ENCODE data around the gene DNMT1.
A peak's percentile ranks its signal among the peaks of the same experiment; 100 is the strongest.

Gene DNMT1

DNA sequence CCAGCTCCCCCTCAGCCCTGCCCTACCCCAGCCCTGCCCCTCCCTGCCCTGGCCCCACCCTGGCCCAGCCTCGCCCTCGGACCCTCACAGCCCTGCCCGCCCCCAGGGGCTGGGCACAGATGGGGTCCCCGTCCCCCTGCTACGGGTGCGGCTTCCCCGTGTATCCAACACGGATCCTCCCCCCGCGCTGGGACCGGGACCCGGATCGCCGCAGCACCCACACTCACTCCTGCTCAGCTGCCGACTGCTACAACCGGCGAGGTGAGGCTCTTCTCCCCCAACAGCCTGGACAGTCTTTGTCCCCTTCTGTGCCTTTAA is 103.4 kb downstream of the DNMT1 start:
- Histone ChIP-seq H3K27me3 (ENCODE audit: low read depth, low read length) (no peaks in the 10 kb centered on the region), H3K4me1 (ENCODE audit: control insufficient read depth in 1 of 2, insufficient read depth in 2 of 2, low read length in 2 of 2) (peaks cover 0 to 7% of the 10 kb centered on the region in 2 donors), H3K27ac (ENCODE audit: low read length) (no peak overlapping the region), H3K9me3 (ENCODE audit: control insufficient read depth in 1 of 2, low read length in 2 of 2) (no peaks in the 10 kb centered on the region), H3K36me3 (ENCODE audit: control insufficient read depth in 1 of 2, insufficient read depth in 2 of 2, low read length in 2 of 2) (peaks cover 4 to 46% of the 10 kb centered on the region in 2 donors), H3K4me3 (ENCODE audit: low read depth in 1 of 2, low read length in 2 of 2) (no peak overlapping the region)

DNA sequence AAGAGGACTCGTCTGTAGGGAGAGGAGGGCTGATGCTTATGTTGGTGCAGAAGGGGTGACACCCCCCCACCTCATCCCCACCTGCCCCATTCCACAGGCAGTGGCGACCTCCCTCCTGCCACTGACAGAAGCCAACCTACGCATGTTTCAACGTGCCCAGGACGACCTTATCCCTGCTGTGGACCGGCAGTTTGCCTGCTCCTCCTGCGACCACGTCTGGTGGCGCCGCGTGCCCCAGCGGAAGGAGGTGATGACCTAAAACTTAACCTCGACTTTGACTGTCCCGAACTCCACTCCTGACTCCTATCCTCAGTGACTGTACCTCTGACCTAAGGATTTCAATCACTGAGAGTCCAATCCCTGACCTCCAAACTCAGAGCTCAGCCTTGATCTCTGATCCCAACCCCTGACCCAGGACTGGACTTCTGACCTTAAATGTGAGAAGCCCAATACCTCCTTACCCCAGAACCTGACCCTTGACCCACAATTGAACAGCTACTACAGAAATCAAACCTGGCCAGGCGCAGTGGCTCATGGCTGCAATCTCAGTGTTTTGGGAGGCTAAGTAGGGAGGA is 104.9 kb downstream of the DNMT1 start:
- H3K9me3 ChIP-seq (ENCODE audit: control insufficient read depth in 1 of 2, low read length in 2 of 2) = no peaks in the 10 kb centered on the region
- H3K4me1 ChIP-seq (ENCODE audit: control insufficient read depth in 1 of 2, insufficient read depth in 2 of 2, low read length in 2 of 2) = no peaks in the 10 kb centered on the region
- H3K27ac ChIP-seq (ENCODE audit: low read length) = no peak overlapping the region
- H3K4me3 ChIP-seq (ENCODE audit: low read depth in 1 of 2, low read length in 2 of 2) = no peak overlapping the region
- peaks cover 4 to 46% of the 10 kb centered on the region in 2 donors for H3K36me3 ChIP-seq (ENCODE audit: control insufficient read depth in 1 of 2, insufficient read depth in 2 of 2, low read length in 2 of 2)
- H3K27me3 ChIP-seq (ENCODE audit: low read depth, low read length) = no peaks in the 10 kb centered on the region

DNA sequence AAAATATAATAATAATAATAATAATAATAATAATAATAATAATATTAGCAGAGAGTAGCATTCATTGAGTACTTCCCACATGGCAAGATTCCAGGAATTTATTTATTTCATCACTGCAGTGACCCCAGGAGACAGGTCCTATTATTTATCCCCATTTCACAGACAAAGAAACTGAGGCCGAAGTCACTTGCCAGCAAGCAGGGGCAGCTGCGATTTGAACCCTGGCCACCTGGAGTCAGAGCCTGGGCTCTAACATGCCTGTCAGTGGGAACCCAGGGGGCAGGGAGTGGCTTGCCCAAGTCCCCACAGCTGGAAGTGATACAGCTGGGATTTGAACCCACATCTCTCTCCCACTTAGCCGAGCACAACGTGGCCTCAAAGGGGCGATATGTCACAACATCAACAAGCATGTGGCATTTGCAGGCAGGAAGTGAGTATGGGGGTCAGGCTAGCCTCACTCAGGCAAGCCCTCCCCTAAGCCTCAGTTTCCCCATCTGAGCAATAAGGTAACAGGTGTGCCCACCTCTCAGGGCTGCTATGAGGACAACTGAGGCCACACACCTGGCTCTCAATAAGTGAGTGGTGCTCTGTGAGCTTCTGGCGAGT is 105.7 kb downstream of the DNMT1 start:
- Histone ChIP-seq H3K27ac (ENCODE audit: low read length) (no peak overlapping the region), H3K4me3 (ENCODE audit: low read depth in 1 of 2, low read length in 2 of 2) (no peak overlapping the region), H3K27me3 (ENCODE audit: low read depth, low read length) (no peaks in the 10 kb centered on the region), H3K9me3 (ENCODE audit: control insufficient read depth in 1 of 2, low read length in 2 of 2) (no peaks in the 10 kb centered on the region), H3K4me1 (ENCODE audit: control insufficient read depth in 1 of 2, insufficient read depth in 2 of 2, low read length in 2 of 2) (no peaks in the 10 kb centered on the region), H3K36me3 (ENCODE audit: control insufficient read depth in 1 of 2, insufficient read depth in 2 of 2, low read length in 2 of 2) (peaks cover 4 to 46% of the 10 kb centered on the region in 2 donors)

DNA sequence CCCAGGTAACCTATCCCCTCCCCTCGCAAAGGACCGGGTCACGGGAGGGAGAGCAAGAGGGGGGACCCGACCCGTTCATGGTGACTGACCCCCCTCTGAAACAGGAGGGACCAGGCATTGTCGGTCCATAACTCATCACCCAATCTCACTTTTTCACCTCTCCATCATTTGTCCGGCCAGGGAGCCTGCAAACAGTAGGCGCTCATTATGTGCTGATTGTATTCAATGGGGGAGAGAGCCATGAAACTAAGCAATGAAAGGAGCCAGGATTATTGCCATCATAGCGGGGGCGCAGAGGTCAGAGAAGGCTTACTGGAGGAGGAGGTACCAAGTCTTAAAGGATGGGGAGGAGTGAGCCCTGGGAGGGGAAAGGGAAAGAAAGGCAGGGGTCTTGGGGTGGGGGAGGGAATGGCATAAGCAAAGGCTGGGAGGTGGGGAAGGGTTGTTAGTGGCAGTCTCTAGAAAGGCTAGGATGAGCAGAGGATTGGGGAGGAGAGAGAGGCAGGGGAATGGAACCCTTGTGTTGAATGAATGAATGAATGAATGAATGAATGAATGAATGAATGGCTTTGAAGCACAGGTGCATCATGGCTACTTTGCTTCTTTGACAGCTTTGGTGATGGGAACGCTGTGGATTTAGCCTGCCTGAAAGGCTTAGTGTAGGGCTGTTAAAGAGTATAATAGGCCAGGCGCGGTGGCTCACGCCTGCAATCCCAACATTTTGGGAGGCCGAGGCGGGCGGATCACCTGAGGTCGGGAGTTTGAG is 107.3 kb downstream of the DNMT1 start:
- no peak overlapping the region for H3K27ac ChIP-seq (ENCODE audit: low read length)
- peak overlapping the region; percentile 72 to 95 for H3K4me3 ChIP-seq (ENCODE audit: low read depth in 1 of 2, low read length in 2 of 2)
- H3K27me3 ChIP-seq (ENCODE audit: low read depth, low read length) = no peaks in the 10 kb centered on the region
- H3K36me3 ChIP-seq (ENCODE audit: control insufficient read depth in 1 of 2, insufficient read depth in 2 of 2, low read length in 2 of 2) = peaks cover 4 to 34% of the 10 kb centered on the region in 2 donors
- no peaks in the 10 kb centered on the region for H3K9me3 ChIP-seq (ENCODE audit: control insufficient read depth in 1 of 2, low read length in 2 of 2)
- H3K4me1 ChIP-seq (ENCODE audit: control insufficient read depth in 1 of 2, insufficient read depth in 2 of 2, low read length in 2 of 2) = no peaks in the 10 kb centered on the region

DNA sequence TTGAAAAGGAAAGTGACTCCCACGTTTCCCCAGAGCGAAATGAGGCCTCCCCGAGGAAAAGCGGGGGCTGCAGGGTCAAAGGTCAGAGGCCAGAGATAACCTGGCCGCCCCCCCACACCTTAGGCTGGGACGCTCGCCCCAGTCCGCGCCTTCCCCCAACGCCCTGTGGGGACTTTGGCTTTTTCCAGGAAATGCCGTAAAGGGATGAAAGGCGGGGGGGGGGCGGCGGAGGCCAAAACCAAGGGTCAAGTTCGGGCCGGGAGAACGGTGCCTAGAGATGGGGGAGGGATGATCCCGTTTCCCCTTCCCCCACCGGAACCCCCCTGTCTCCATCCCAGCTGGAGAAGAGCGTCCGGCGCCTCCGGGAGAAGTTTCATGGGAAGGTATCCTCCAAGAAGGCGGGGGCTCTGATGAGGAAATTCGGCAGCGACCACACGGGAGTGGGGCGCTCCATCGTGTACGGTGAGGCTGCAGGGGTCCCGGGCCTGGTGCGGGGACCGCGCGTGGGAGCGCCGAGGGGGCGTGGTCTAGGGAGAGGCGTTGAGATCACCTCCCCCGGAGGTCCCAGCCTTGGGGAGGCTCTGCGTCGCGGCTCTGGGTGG is 108.1 kb downstream of the DNMT1 start:
- H3K9me3 ChIP-seq (ENCODE audit: control insufficient read depth in 1 of 2, low read length in 2 of 2) = no peaks in the 10 kb centered on the region
- H3K4me1 ChIP-seq (ENCODE audit: control insufficient read depth in 1 of 2, insufficient read depth in 2 of 2, low read length in 2 of 2) = no peaks in the 10 kb centered on the region
- H3K36me3 ChIP-seq (ENCODE audit: control insufficient read depth in 1 of 2, insufficient read depth in 2 of 2, low read length in 2 of 2) = peaks cover 4 to 27% of the 10 kb centered on the region in 2 donors
- H3K4me3 ChIP-seq (ENCODE audit: low read depth in 1 of 2, low read length in 2 of 2) = peak overlapping the region; percentile 72 to 95
- H3K27ac ChIP-seq (ENCODE audit: low read length) = peak overlapping the region; percentile 60
- no peaks in the 10 kb centered on the region for H3K27me3 ChIP-seq (ENCODE audit: low read depth, low read length)

DNA sequence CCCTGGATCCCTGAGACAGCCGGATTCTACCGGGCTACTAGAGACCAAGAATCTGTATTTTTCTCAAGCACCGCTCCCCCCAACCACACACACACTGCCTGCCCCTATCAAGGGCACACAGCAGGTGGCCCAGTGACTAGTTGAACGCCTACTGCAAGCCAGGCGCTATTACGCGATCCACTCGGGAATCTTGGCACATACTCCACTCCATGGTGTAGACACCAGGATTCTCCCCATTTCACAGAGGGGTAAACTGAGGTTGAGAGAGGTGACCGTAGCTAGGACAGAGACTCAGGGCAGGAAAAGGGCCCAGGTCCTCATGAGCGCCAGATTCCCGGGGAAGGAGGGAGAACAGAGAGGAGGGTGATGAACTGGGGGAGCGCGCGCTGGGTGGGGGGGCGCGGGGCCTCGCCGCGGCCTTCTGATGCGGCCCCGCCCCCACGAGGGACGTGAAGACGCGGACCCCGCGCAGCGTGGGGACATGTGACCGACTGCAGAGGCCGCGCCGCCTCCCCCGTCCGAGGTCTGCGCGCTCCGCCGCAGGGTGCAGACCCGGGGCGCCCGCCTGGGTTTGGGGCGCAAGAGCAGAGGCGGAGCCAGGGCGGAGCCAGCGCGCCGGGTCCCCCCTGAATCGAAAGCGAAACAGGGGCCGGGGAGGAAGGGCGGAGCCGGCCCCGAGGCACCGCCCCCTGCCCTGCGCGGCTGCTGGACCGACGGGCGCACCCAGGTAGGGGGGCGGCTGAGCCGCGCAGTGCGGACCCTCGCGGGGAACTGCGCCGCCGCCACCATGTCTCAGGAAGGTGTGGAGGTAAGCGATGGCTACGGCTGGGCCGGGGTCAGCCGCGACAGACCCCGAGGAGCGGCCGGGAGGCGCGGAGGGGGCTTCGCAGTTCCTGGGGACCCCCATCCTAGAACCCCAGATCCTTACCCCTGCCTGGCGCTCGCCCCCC is 108.8 kb downstream of the DNMT1 start, which contains the start of gene SHFL:
Gene SHFL (plus strand): TSS at position 677 of the 950 bp plus-strand sequence. CDS start 111 bp downstream, at position 788.
- Histone ChIP-seq H3K27ac (ENCODE audit: low read length) (peak within 1 kb of the TSS; percentile 60), H3K36me3 (ENCODE audit: control insufficient read depth in 1 of 2, insufficient read depth in 2 of 2, low read length in 2 of 2) (peaks cover 4 to 21% of the 10 kb centered on the region in 2 donors), H3K9me3 (ENCODE audit: control insufficient read depth in 1 of 2, low read length in 2 of 2) (no peaks in the 10 kb centered on the region), H3K4me1 (ENCODE audit: control insufficient read depth in 1 of 2, insufficient read depth in 2 of 2, low read length in 2 of 2) (no peaks in the 10 kb centered on the region), H3K27me3 (ENCODE audit: low read depth, low read length) (no peaks in the 10 kb centered on the region), H3K4me3 (ENCODE audit: low read depth in 1 of 2, low read length in 2 of 2) (peak within 1 kb of the TSS; percentile 72 to 95)

DNA sequence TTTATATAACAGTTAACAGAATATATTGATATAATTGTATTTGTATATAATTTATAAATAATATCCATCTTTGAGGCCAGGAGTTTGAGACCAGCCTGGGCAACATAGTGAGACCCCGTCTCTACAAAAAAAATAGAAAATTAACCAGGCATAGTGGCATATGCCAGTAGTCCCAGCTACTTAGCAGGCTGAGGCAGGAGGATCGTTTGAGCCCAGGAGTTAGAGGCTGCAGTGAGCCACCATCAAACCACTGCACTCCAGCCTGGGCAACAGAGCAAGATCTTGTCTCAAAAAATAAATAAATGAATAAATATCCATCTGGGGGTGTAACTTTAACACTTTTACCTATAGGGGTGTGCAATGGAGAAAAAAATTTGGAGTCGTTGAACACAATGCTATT is 110.0 kb downstream of the DNMT1 start:
- peaks cover 2 to 10% of the 10 kb centered on the region in 2 donors for H3K36me3 ChIP-seq (ENCODE audit: control insufficient read depth in 1 of 2, insufficient read depth in 2 of 2, low read length in 2 of 2)
- no peaks in the 10 kb centered on the region for H3K4me1 ChIP-seq (ENCODE audit: control insufficient read depth in 1 of 2, insufficient read depth in 2 of 2, low read length in 2 of 2)
- no peak overlapping the region for H3K4me3 ChIP-seq (ENCODE audit: low read depth in 1 of 2, low read length in 2 of 2)
- H3K27me3 ChIP-seq (ENCODE audit: low read depth, low read length) = no peaks in the 10 kb centered on the region
- no peak overlapping the region for H3K27ac ChIP-seq (ENCODE audit: low read length)
- H3K9me3 ChIP-seq (ENCODE audit: control insufficient read depth in 1 of 2, low read length in 2 of 2) = no peaks in the 10 kb centered on the region

DNA sequence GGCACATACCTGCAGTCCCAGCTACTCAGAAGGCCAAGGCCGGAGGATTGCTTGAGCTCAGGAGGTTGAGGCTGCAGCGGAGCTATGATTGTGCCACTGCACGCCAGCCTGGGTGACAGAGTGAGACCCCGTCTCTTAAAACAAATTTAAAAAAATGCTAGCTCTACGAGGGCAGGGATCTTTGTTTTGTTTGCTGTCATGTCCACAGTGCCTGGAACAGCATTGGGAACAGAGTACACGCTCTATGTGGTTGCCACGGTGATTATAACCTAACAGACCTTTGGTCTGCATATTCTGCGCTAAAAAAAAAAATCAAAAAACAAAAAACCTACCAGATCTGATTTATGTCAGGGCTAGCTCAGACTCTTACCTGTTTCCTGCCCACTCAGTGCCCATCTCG is 110.8 kb downstream of the DNMT1 start:
- Histone ChIP-seq H3K27me3 (ENCODE audit: low read depth, low read length) (no peaks in the 10 kb centered on the region), H3K27ac (ENCODE audit: low read length) (no peak overlapping the region), H3K9me3 (ENCODE audit: control insufficient read depth in 1 of 2, low read length in 2 of 2) (no peaks in the 10 kb centered on the region), H3K4me3 (ENCODE audit: low read depth in 1 of 2, low read length in 2 of 2) (no peak overlapping the region), H3K36me3 (ENCODE audit: control insufficient read depth in 1 of 2, insufficient read depth in 2 of 2, low read length in 2 of 2) (peaks cover 0 to under 1% of the 10 kb centered on the region in 2 donors), H3K4me1 (ENCODE audit: control insufficient read depth in 1 of 2, insufficient read depth in 2 of 2, low read length in 2 of 2) (no peaks in the 10 kb centered on the region)

Data from muscle layer of duodenum (tissue), 2 donors.